Mammary epithelial cell (primary cell): ENCODE results near the gene DUSP28.

ENCODE experiments used
- CTCF ChIP-seq, 2 donors: IDR thresholded peaks in 1 of 2; conservative IDR thresholded peaks in 1 of 2; 2 replicates each; pipeline ENCODE4 v1.5.1; 2011 to 2012; ENCODE audit warnings: inconsistent platforms in 2 of 2, low read length in 2 of 2, mild to moderate bottlenecking in 2 of 2, control low read depth in 1 of 2, low read depth in 1 of 2; ENCODE audit not compliant: insufficient read depth in 1 of 2; ENCODE audit errors: extremely low read depth in 1 of 2
- EZH2 ChIP-seq: IDR thresholded peaks from 2 replicates; pipeline ENCODE4 v1.6.1; 2012; ENCODE audit warnings: low read length, inconsistent platforms, borderline replicate concordance

- TF ChIP-seq EZH2: no peak
- no peak for TF ChIP-seq CTCF (conservative IDR thresholded peaks at IDR 0.05 in 1 of 2, IDR thresholded peaks at IDR 0.05 in 1 of 2; ENCODE audit: extremely low read depth in 1 of 2, insufficient read depth in 1 of 2, low read depth in 1 of 2, low read length in 2 of 2)
Measured at GRCh38 chr2:240586919-240587800, 27.0 kb downstream of the DUSP28 start.
